ENCODE measurements around the gene HS6ST3. TPM values are rescaled to one million over a fixed set of nuclear protein-coding genes. Genes with fewer than 3 reads are reported as not detected.

The HS6ST3 gene
- total RNA-seq, 2 experiments from 2014 or later: not detected

GRCh38 chr13:96783511-96783910, 693.6 kb downstream of the HS6ST3 start:
- CTCF ChIA-PET: no interaction called here
- H3K9me3 Mint-ChIP-seq (ENCODE audit: insufficient read depth): no peaks in the 10 kb centered on the region
- ATAC-seq (no peak), DNase-seq (no peak)
- POLR2A ChIA-PET: no interaction called here
- H3K4me3 Mint-ChIP-seq: no peak overlapping the region
- no peak overlapping the region for H3K27ac Mint-ChIP-seq
- no peaks in the 10 kb centered on the region for H3K4me1 Mint-ChIP-seq (ENCODE audit: low read depth)
- H3K27me3 Mint-ChIP-seq (ENCODE audit: low read depth): no peaks in the 10 kb centered on the region
- no peaks in the 10 kb centered on the region for H3K36me3 Mint-ChIP-seq (ENCODE audit: low read depth)

- DNase-seq (no peak), ATAC-seq (no peak)
- Mint-ChIP-seq H3K9me3 (ENCODE audit: insufficient read depth) (no peaks in the 10 kb centered on the region), H3K4me3 (no peak overlapping the region), H3K27ac (no peak overlapping the region), H3K4me1 (ENCODE audit: low read depth) (no peaks in the 10 kb centered on the region), H3K36me3 (ENCODE audit: low read depth) (no peaks in the 10 kb centered on the region), H3K27me3 (ENCODE audit: low read depth) (no peaks in the 10 kb centered on the region)
- POLR2A ChIA-PET: no interaction called here
- CTCF ChIA-PET: no interaction called here
These were observed 696.1 kb downstream of the HS6ST3 start for GRCh38 chr13:96785986-96786385.

GRCh38 chr13:96792188-96792587, 702.3 kb downstream of the HS6ST3 start:
- Mint-ChIP-seq H3K9me3 (ENCODE audit: insufficient read depth) (no peaks in the 10 kb centered on the region), H3K27ac (no peak overlapping the region), H3K4me1 (ENCODE audit: low read depth) (no peaks in the 10 kb centered on the region), H3K36me3 (ENCODE audit: low read depth) (no peaks in the 10 kb centered on the region), H3K27me3 (ENCODE audit: low read depth) (no peaks in the 10 kb centered on the region), H3K4me3 (no peak overlapping the region)
- CTCF ChIA-PET: no interaction called here
- POLR2A ChIA-PET: no interaction called here
- DNase-seq: no peak
- no peak for ATAC-seq

GRCh38 chr13:96792736-96793403, 703.0 kb downstream of the HS6ST3 start:
- ChIA-PET CTCF (no interaction called here), POLR2A (no interaction called here)
- no peak overlapping the region for H3K4me3 Mint-ChIP-seq
- ATAC-seq: no peak
- no peaks in the 10 kb centered on the region for H3K4me1 Mint-ChIP-seq (ENCODE audit: low read depth)
- H3K27ac Mint-ChIP-seq: no peak overlapping the region
- DNase-seq: no peak
- no peaks in the 10 kb centered on the region for H3K9me3 Mint-ChIP-seq (ENCODE audit: insufficient read depth)
- H3K36me3 Mint-ChIP-seq (ENCODE audit: low read depth): no peaks in the 10 kb centered on the region
- no peaks in the 10 kb centered on the region for H3K27me3 Mint-ChIP-seq (ENCODE audit: low read depth)

DNA sequence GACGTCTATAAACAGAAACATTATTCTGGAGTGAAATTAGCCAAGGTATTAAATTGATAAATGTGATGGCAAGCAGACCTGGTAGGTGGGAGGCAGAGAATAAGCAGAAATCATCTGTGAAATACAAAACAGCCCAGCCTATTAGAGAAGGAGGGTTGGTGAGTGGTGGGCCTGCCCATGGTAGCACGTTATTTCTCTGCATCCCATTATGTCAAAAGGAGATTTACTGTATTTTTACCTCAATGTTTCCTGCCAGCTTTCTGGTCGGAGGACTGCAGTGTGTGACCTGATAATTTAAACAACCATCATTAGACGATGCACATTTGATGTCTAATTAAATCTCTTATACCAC, 703.5 kb downstream of the HS6ST3 start:
- Mint-ChIP-seq H3K27ac (no peak overlapping the region), H3K4me3 (no peak overlapping the region), H3K36me3 (ENCODE audit: low read depth) (no peaks in the 10 kb centered on the region), H3K9me3 (ENCODE audit: insufficient read depth) (no peaks in the 10 kb centered on the region), H3K27me3 (ENCODE audit: low read depth) (no peaks in the 10 kb centered on the region), H3K4me1 (ENCODE audit: low read depth) (no peaks in the 10 kb centered on the region)
- ATAC-seq (no peak), DNase-seq (no peak)
- POLR2A ChIA-PET: no interaction called here
- CTCF ChIA-PET: no interaction called here

GRCh38 chr13:96794669-96795068, 704.8 kb downstream of the HS6ST3 start:
- DNase-seq (no peak), ATAC-seq (no peak)
- Mint-ChIP-seq H3K27me3 (ENCODE audit: low read depth) (no peaks in the 10 kb centered on the region), H3K9me3 (ENCODE audit: insufficient read depth) (no peaks in the 10 kb centered on the region), H3K4me3 (no peak overlapping the region), H3K36me3 (ENCODE audit: low read depth) (no peaks in the 10 kb centered on the region), H3K4me1 (ENCODE audit: low read depth) (no peaks in the 10 kb centered on the region), H3K27ac (no peak overlapping the region)
- ChIA-PET CTCF (no interaction called here), POLR2A (no interaction called here)

- no peaks in the 10 kb centered on the region for H3K4me1 Mint-ChIP-seq (ENCODE audit: low read depth)
- no peaks in the 10 kb centered on the region for H3K27me3 Mint-ChIP-seq (ENCODE audit: low read depth)
- DNase-seq: no peak
- no peaks in the 10 kb centered on the region for H3K36me3 Mint-ChIP-seq (ENCODE audit: low read depth)
- H3K9me3 Mint-ChIP-seq (ENCODE audit: insufficient read depth): no peaks in the 10 kb centered on the region
- POLR2A ChIA-PET: no interaction called here
- H3K27ac Mint-ChIP-seq: no peak overlapping the region
- CTCF ChIA-PET: no interaction called here
- no peak for ATAC-seq
- no peak overlapping the region for H3K4me3 Mint-ChIP-seq
These were observed 705.8 kb downstream of the HS6ST3 start for GRCh38 chr13:96795670-96796069.

DNA sequence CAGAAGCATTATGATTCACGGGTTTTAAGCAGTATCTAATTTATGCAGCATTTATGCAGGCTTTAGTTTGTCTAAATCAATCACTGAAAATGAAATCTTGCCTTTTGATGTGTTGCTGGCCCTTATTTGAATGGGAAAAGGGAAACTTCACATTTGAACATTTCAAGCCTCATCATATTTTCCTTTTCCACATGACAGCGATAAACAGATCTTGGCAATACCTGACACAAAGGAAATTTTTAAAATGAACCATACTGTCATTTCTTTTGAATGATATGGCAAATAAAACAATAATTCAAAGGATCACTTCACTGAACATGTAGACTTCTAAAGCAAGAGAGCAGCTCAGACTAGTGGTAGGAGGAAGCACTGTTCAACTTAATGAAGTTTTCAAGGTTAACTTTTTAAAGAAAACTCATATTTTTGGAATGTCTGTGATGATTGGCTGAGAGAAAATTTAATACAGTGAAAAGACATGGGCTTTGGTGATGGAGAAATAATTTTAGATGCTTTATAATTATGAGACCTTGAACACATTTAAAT, 706.3 kb downstream of the HS6ST3 start:
- no peaks in the 10 kb centered on the region for H3K9me3 Mint-ChIP-seq (ENCODE audit: insufficient read depth)
- no peaks in the 10 kb centered on the region for H3K27me3 Mint-ChIP-seq (ENCODE audit: low read depth)
- H3K4me3 Mint-ChIP-seq: no peak overlapping the region
- CTCF ChIA-PET: no interaction called here
- H3K4me1 Mint-ChIP-seq (ENCODE audit: low read depth): no peaks in the 10 kb centered on the region
- DNase-seq: no peak
- H3K36me3 Mint-ChIP-seq (ENCODE audit: low read depth): no peaks in the 10 kb centered on the region
- POLR2A ChIA-PET: no interaction called here
- H3K27ac Mint-ChIP-seq: no peak overlapping the region
- ATAC-seq: no peak

GRCh38 chr13:96797136-96797535, 707.2 kb downstream of the HS6ST3 start:
- ChIA-PET CTCF (no interaction called here), POLR2A (no interaction called here)
- DNase-seq (no peak), ATAC-seq (no peak)
- no peaks in the 10 kb centered on the region for H3K4me1 Mint-ChIP-seq (ENCODE audit: low read depth)
- no peaks in the 10 kb centered on the region for H3K9me3 Mint-ChIP-seq (ENCODE audit: insufficient read depth)
- H3K4me3 Mint-ChIP-seq: no peak overlapping the region
- H3K27me3 Mint-ChIP-seq (ENCODE audit: low read depth): no peaks in the 10 kb centered on the region
- H3K27ac Mint-ChIP-seq: no peak overlapping the region
- H3K36me3 Mint-ChIP-seq (ENCODE audit: low read depth): no peaks in the 10 kb centered on the region

GRCh38 chr13:96803456-96804100, 713.7 kb downstream of the HS6ST3 start:
- CTCF ChIA-PET: no interaction called here
- H3K27me3 Mint-ChIP-seq (ENCODE audit: low read depth): no peaks in the 10 kb centered on the region
- H3K9me3 Mint-ChIP-seq (ENCODE audit: insufficient read depth): no peaks in the 10 kb centered on the region
- ATAC-seq: no peak
- H3K27ac Mint-ChIP-seq: no peak overlapping the region
- H3K4me3 Mint-ChIP-seq: no peak overlapping the region
- H3K4me1 Mint-ChIP-seq (ENCODE audit: low read depth): no peaks in the 10 kb centered on the region
- no peaks in the 10 kb centered on the region for H3K36me3 Mint-ChIP-seq (ENCODE audit: low read depth)
- POLR2A ChIA-PET: no interaction called here
- no peak for DNase-seq

GRCh38 chr13:96804174-96804573, 714.3 kb downstream of the HS6ST3 start:
- CTCF ChIA-PET: no interaction called here
- ATAC-seq: no peak

DNA sequence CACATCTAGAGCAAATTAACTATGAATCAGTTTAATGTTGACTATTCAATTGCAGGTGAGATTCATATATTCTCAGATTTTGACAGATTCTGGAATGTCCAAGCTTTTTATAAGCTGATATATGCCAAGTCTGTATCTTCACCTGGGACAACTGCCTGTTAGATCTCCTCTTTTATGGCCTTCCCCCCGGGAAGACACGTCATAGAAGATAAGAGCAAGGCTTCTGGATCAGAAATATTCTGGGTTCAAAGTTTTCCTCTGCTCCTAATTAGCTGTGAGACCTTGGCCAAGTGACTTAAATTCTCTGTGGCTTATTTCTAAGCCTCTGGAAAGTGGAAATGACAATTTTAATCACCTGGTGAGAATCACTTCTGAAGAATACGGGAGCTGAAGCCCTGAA, 716.8 kb downstream of the HS6ST3 start:
- DNase-seq (no peak), ATAC-seq (no peak)
- ChIA-PET POLR2A (no interaction called here), CTCF (no interaction called here)
- Mint-ChIP-seq H3K27ac (no peak overlapping the region), H3K4me3 (no peak overlapping the region), H3K36me3 (ENCODE audit: low read depth) (no peaks in the 10 kb centered on the region), H3K27me3 (ENCODE audit: low read depth) (no peaks in the 10 kb centered on the region), H3K9me3 (ENCODE audit: insufficient read depth) (no peaks in the 10 kb centered on the region), H3K4me1 (ENCODE audit: low read depth) (no peaks in the 10 kb centered on the region)

More at GRCh38 chr13:96804174-96804573, 714.3 kb downstream of the HS6ST3 start:
- Mint-ChIP-seq H3K4me3 (no peak overlapping the region), H3K27me3 (ENCODE audit: low read depth) (no peaks in the 10 kb centered on the region), H3K9me3 (ENCODE audit: insufficient read depth) (no peaks in the 10 kb centered on the region), H3K27ac (no peak overlapping the region), H3K4me1 (ENCODE audit: low read depth) (no peaks in the 10 kb centered on the region), H3K36me3 (ENCODE audit: low read depth) (no peaks in the 10 kb centered on the region)
- DNase-seq: no peak
- POLR2A ChIA-PET: no interaction called here

Data from activated CD8-positive, alpha-beta T cell treated with anti-CD3 and anti-CD28 coated beads, Interleukin-2, amount 10 ng/mL, durations not matched to agents 7 days and 5 days (primary cell).